Peyer's patch (tissue), 4 donors: ENCODE measurements around the gene NUP50.

Source experiments
- CTCF ChIP-seq, 6 experiments: fragments of 450-650 bp in 4 of 6; fragments of 200-600 bp in 2 of 6; sonication (generic) in 1 of 6; IDR thresholded peaks; one replicate each; pipeline ENCODE4 v1.5.1; 2017 to 2019; ENCODE audit warnings: antibody characterized with exemption in 6 of 6, mild to moderate bottlenecking in 3 of 6, moderate library complexity in 1 of 6
- POLR2A ChIP-seq, 2 donors: fragments of 450-650 bp; IDR thresholded peaks; one replicate each; pipeline ENCODE4 v1.5.1; 2017; ENCODE audit warnings: antibody characterized with exemption in 2 of 2, mild to moderate bottlenecking in 2 of 2, moderate library complexity in 2 of 2

- TF ChIP-seq POLR2A (IDR thresholded peaks at IDR 0.05), result no peak
- no peak for TF ChIP-seq CTCF (IDR thresholded peaks at IDR 0.05)
Observed at GRCh38 chr22:45144916-45145315, 18.8 kb upstream of the NUP50 start.
